IPS DF 6.9 (cell line): ENCODE measurements around the gene ARMS2.

Experiments used
- DNase-seq: peaks from one replicate; pipeline ENCODE4 v3.0.0-alpha.2; 2013; ENCODE audit warnings: low read depth, low spot score
- H3K27ac ChIP-seq: one replicate; pipeline ENCODE4 v1.5.1; 2013; ENCODE audit warnings: low read length, control low read depth
- H3K27me3 ChIP-seq: 2 replicates; pipeline ENCODE4 v1.6.1; 2013; ENCODE audit warnings: mild to moderate bottlenecking, low read length; ENCODE audit not compliant: control insufficient read depth, insufficient read depth
- H3K36me3 ChIP-seq: 2 replicates; pipeline ENCODE4 v1.6.1; 2013; ENCODE audit warnings: low read length; ENCODE audit not compliant: control insufficient read depth, insufficient read depth
- H3K4me1 ChIP-seq: 2 replicates; pipeline ENCODE4 v1.6.1; 2013; ENCODE audit warnings: low read length; ENCODE audit not compliant: control insufficient read depth, insufficient read depth
- H3K4me3 ChIP-seq: 2 replicates; pipeline ENCODE4 v1.5.1; 2013; ENCODE audit warnings: mild to moderate bottlenecking, low read length
- H3K9me3 ChIP-seq: 2 replicates; pipeline ENCODE4 v1.6.1; 2013; ENCODE audit warnings: low read length, inconsistent platforms; ENCODE audit not compliant: control insufficient read depth, insufficient read depth
- WGBS: extraction: QIAGEN DNeasy Blood & Tissue Kit; methylation state at CpG from one replicate; pipeline ENCODE4 v1.1.7; 2013; ENCODE audit warnings: mixed read lengths, missing lambda C conversion rate; ENCODE audit not compliant: insufficient read length, insufficient coverage; 5-methylcytosine and 5-hydroxymethylcytosine counted together

The ARMS2 gene

GRCh38 chr10:122450353-122450990, 4.0 kb upstream of the ARMS2 start:
- no peaks in the 10 kb centered on the region for H3K9me3 ChIP-seq
- H3K36me3 ChIP-seq = no peaks in the 10 kb centered on the region
- H3K4me1 ChIP-seq = no peaks in the 10 kb centered on the region; the same call in 1 of the 2 replicates
- H3K27ac ChIP-seq = no peak overlapping the region
- no peak overlapping the region for H3K4me3 ChIP-seq
- no peak for DNase-seq
- WGBS = no CpG with 5 or more reads among the region's 14 CpGs
- H3K27me3 ChIP-seq = no peaks in the 10 kb centered on the region

- Histone ChIP-seq H3K4me1 (no peaks in the 10 kb centered on the region; the same call in 1 of the 2 replicates), H3K27ac (no peak overlapping the region), H3K36me3 (no peaks in the 10 kb centered on the region), H3K27me3 (no peaks in the 10 kb centered on the region), H3K9me3 (no peaks in the 10 kb centered on the region), H3K4me3 (no peak overlapping the region)
- 100% methylated on average over 2 of the region's 3 CpGs for WGBS
- DNase-seq = no peak
Measured at GRCh38 chr10:122454071-122454470, 382 bp upstream of the ARMS2 start.

GRCh38 chr10:122455376-122456079, 1.1 kb downstream of the ARMS2 start:
- H3K27ac ChIP-seq = no peak overlapping the region
- peaks cover 2% of the 10 kb centered on the region; the same call in 1 of the 2 replicates for H3K36me3 ChIP-seq
- no peak overlapping the region for H3K4me3 ChIP-seq
- WGBS = no CpG with 5 or more reads among the region's 11 CpGs
- peaks cover 2% of the 10 kb centered on the region; the same call in 1 of the 2 replicates for H3K4me1 ChIP-seq
- peaks cover 4% of the 10 kb centered on the region for H3K27me3 ChIP-seq
- H3K9me3 ChIP-seq = no peaks in the 10 kb centered on the region
- DNase-seq = no peak

GRCh38 chr10:122457934-122458333, 3.5 kb downstream of the ARMS2 start:
- Histone ChIP-seq H3K27me3 (peaks cover 22% of the 10 kb centered on the region), H3K4me3 (no peak overlapping the region), H3K4me1 (peaks cover 8% of the 10 kb centered on the region), H3K36me3 (peaks cover 2% of the 10 kb centered on the region; the same call in 1 of the 2 replicates), H3K27ac (no peak overlapping the region), H3K9me3 (no peaks in the 10 kb centered on the region)
- no peak for DNase-seq
- WGBS = no CpG with 5 or more reads among the region's 5 CpGs

- Histone ChIP-seq H3K4me1 (peaks cover 8% of the 10 kb centered on the region), H3K27me3 (peaks cover 29% of the 10 kb centered on the region), H3K36me3 (peaks cover 2% of the 10 kb centered on the region; the same call in 1 of the 2 replicates), H3K4me3 (no peak overlapping the region), H3K27ac (no peak overlapping the region), H3K9me3 (no peaks in the 10 kb centered on the region)
- no CpG with 5 or more reads among the region's 6 CpGs for WGBS
- DNase-seq = no peak
Measured at GRCh38 chr10:122458693-122459092, 4.2 kb downstream of the ARMS2 start.

- Histone ChIP-seq H3K27ac (no peak overlapping the region), H3K9me3 (no peaks in the 10 kb centered on the region), H3K36me3 (peaks cover 2% of the 10 kb centered on the region; the same call in 1 of the 2 replicates), H3K4me1 (peaks cover 8% of the 10 kb centered on the region), H3K4me3 (no peak overlapping the region), H3K27me3 (peaks cover 37% of the 10 kb centered on the region)
- WGBS = no CpG with 5 or more reads among the region's 14 CpGs
- DNase-seq = no peak
Measured at GRCh38 chr10:122459561-122460273, 5.3 kb downstream of the ARMS2 start.

GRCh38 chr10:122460891-122461293, 6.4 kb downstream of the ARMS2 start:
- Histone ChIP-seq H3K4me3 (peak overlapping the region; percentile 72; the same call in 1 of the 2 replicates), H3K4me1 (peaks cover 8% of the 10 kb centered on the region), H3K27ac (no peak overlapping the region), H3K27me3 (peaks cover 37% of the 10 kb centered on the region), H3K9me3 (no peaks in the 10 kb centered on the region), H3K36me3 (peaks cover 2% of the 10 kb centered on the region; the same call in 1 of the 2 replicates)
- no peak for DNase-seq
- no CpG with 5 or more reads among the region's 40 CpGs for WGBS

GRCh38 chr10:122461367-122461728, 6.9 kb downstream of the ARMS2 start, which contains the start of gene HTRA1:
Gene HTRA1 (plus strand): TSS chr10:122461553. CDS start chr10:122461653, 100 bp downstream.
- no peak within 1 kb of the TSS for H3K27ac ChIP-seq
- H3K4me1 ChIP-seq = peaks cover 8% of the 10 kb centered on the region
- WGBS = no CpG with 5 or more reads among the region's 56 CpGs
- peak within 1 kb of the TSS; percentile 72 for H3K4me3 ChIP-seq
- H3K27me3 ChIP-seq = peaks cover 37% of the 10 kb centered on the region
- peaks cover 2% of the 10 kb centered on the region; the same call in 1 of the 2 replicates for H3K36me3 ChIP-seq
- no peaks in the 10 kb centered on the region for H3K9me3 ChIP-seq
- DNase-seq = no peak

GRCh38 chr10:122461729-122462532, 7.5 kb downstream of the ARMS2 start:
- peaks cover 2% of the 10 kb centered on the region; the same call in 1 of the 2 replicates for H3K36me3 ChIP-seq
- DNase-seq = no peak
- no peak overlapping the region for H3K27ac ChIP-seq
- H3K27me3 ChIP-seq = peaks cover 37% of the 10 kb centered on the region
- no CpG with 5 or more reads among the region's 95 CpGs for WGBS
- peaks cover 8% of the 10 kb centered on the region for H3K4me1 ChIP-seq
- no peaks in the 10 kb centered on the region for H3K9me3 ChIP-seq
- H3K4me3 ChIP-seq = peak overlapping the region; percentile 72
